ENCODE measurements around the gene BARHL2.
A peak's percentile ranks its signal among the peaks of the same experiment; 100 is the strongest.

Gene BARHL2

GRCh38 chr1:90729504-90730242 is 12.6 kb upstream of the BARHL2 start:
- no peak overlapping the region for H3K4me3 ChIP-seq (ENCODE audit: low read depth, low read length)
- TF ChIP-seq CTCF (IDR thresholded peaks at IDR 0.05; ENCODE audit: borderline replicate concordance, insufficient read depth, low read depth, low read length): peak; percentile 38; the same call in 1 of the 2 replicates

- no peak for TF ChIP-seq CTCF (IDR thresholded peaks at IDR 0.05; ENCODE audit: borderline replicate concordance, insufficient read depth, low read depth, low read length)
- H3K4me3 ChIP-seq (ENCODE audit: low read depth, low read length): no peak overlapping the region
Observed at GRCh38 chr1:90728502-90729287, 11.6 kb upstream of the BARHL2 start.

- H3K4me3 ChIP-seq (ENCODE audit: low read depth, low read length): no peak overlapping the region
- no peak for TF ChIP-seq CTCF (IDR thresholded peaks at IDR 0.05; ENCODE audit: borderline replicate concordance, insufficient read depth, low read depth, low read length)
Observed at GRCh38 chr1:90727917-90728501, 10.9 kb upstream of the BARHL2 start.

GRCh38 chr1:90726986-90727480 is 9.9 kb upstream of the BARHL2 start:
- TF ChIP-seq CTCF (IDR thresholded peaks at IDR 0.05; ENCODE audit: borderline replicate concordance, insufficient read depth, low read depth, low read length): no peak
- H3K4me3 ChIP-seq (ENCODE audit: low read depth, low read length): no peak overlapping the region

GRCh38 chr1:90726425-90726985 is 9.4 kb upstream of the BARHL2 start:
- H3K4me3 ChIP-seq (ENCODE audit: low read depth, low read length): no peak overlapping the region
- no peak for TF ChIP-seq CTCF (IDR thresholded peaks at IDR 0.05; ENCODE audit: borderline replicate concordance, insufficient read depth, low read depth, low read length)

- no peak for TF ChIP-seq CTCF (IDR thresholded peaks at IDR 0.05; ENCODE audit: borderline replicate concordance, insufficient read depth, low read depth, low read length)
- H3K4me3 ChIP-seq (ENCODE audit: low read depth, low read length): no peak overlapping the region
Observed at GRCh38 chr1:90725657-90726424, 8.7 kb upstream of the BARHL2 start.
